Measurements from ENCODE around the gene ACAP3.

GRCh38 chr1:1311107-1312104 lies 3.7 kb upstream of the ACAP3 start:
- TF ChIP-seq POLR2AphosphoS5 (IDR thresholded peaks at IDR 0.05; ENCODE audit: borderline replicate concordance, low read depth, low read length) (peak; percentile 55; the same call in 1 of the 2 replicates), EZH2 (IDR thresholded peaks at IDR 0.05) (no peak)
